BE2C (cell line): ENCODE data around the gene SLC16A8.

Source experiments
- DNase-seq: peaks from one replicate; pipeline ENCODE4 v3.0.0-alpha.2; 2020
- H3K27me3 ChIP-seq: fragments of 250-450 bp; sonication (Bioruptor Pico); 2 replicates; pipeline ENCODE4 v1.5.1; 2020; ENCODE audit warnings: mild to moderate bottlenecking
- H3K36me3 ChIP-seq: fragments of 250-450 bp; sonication (Bioruptor Pico); 2 replicates; pipeline ENCODE4 v1.5.1; 2020; ENCODE audit warnings: mild to moderate bottlenecking
- H3K4me1 ChIP-seq: fragments of 250-450 bp; sonication (Bioruptor Pico); 2 replicates; pipeline ENCODE4 v1.5.1; 2020
- H3K4me3 ChIP-seq: 2 replicates; pipeline ENCODE4 v1.5.1; 2011; ENCODE audit warnings: low read depth, low read length
- H3K9me3 ChIP-seq: fragments of 250-450 bp; sonication (Bioruptor Pico); 2 replicates; pipeline ENCODE4 v1.5.1; 2020
- CTCF ChIP-seq: IDR thresholded peaks from 2 replicates; pipeline ENCODE4 v1.5.1; 2012; ENCODE audit warnings: mild to moderate bottlenecking, low read depth, low read length

Gene SLC16A8

GRCh38 chr22:38115423-38116205 lies 31.6 kb upstream of the SLC16A8 start:
- Histone ChIP-seq H3K4me3 (no peak overlapping the region), H3K27me3 (no peaks in the 10 kb centered on the region), H3K4me1 (peaks cover 3% of the 10 kb centered on the region; the same call in 1 of the 2 replicates), H3K36me3 (no peaks in the 10 kb centered on the region), H3K9me3 (no peaks in the 10 kb centered on the region)
- DNase-seq = no peak
- no peak for TF ChIP-seq CTCF

- TF ChIP-seq CTCF = peak; percentile 95
- peak; percentile 94 for DNase-seq
- Histone ChIP-seq H3K4me1 (peaks cover 3% of the 10 kb centered on the region; the same call in 1 of the 2 replicates), H3K9me3 (no peaks in the 10 kb centered on the region), H3K4me3 (no peak overlapping the region), H3K27me3 (no peaks in the 10 kb centered on the region), H3K36me3 (no peaks in the 10 kb centered on the region)
Measured at GRCh38 chr22:38114484-38115398, 30.8 kb upstream of the SLC16A8 start.

- no peak for DNase-seq
- Histone ChIP-seq H3K27me3 (no peaks in the 10 kb centered on the region), H3K36me3 (no peaks in the 10 kb centered on the region), H3K4me3 (no peak overlapping the region), H3K9me3 (no peaks in the 10 kb centered on the region), H3K4me1 (peaks cover 3% of the 10 kb centered on the region; the same call in 1 of the 2 replicates)
- TF ChIP-seq CTCF = no peak
Measured at GRCh38 chr22:38112381-38112780, 28.4 kb upstream of the SLC16A8 start.

- no peaks in the 10 kb centered on the region for H3K9me3 ChIP-seq
- H3K4me1 ChIP-seq = peaks cover 3% of the 10 kb centered on the region; the same call in 1 of the 2 replicates
- DNase-seq = no peak
- no peak for TF ChIP-seq CTCF
- no peaks in the 10 kb centered on the region for H3K27me3 ChIP-seq
- H3K4me3 ChIP-seq = no peak overlapping the region
- no peaks in the 10 kb centered on the region for H3K36me3 ChIP-seq
Measured at GRCh38 chr22:38111925-38112355, 28.0 kb upstream of the SLC16A8 start.

GRCh38 chr22:38110863-38111852 lies 27.2 kb upstream of the SLC16A8 start:
- no peaks in the 10 kb centered on the region for H3K9me3 ChIP-seq
- H3K27me3 ChIP-seq = no peaks in the 10 kb centered on the region
- H3K4me1 ChIP-seq = peaks cover 3% of the 10 kb centered on the region; the same call in 1 of the 2 replicates
- no peak for DNase-seq
- H3K4me3 ChIP-seq = no peak overlapping the region
- no peaks in the 10 kb centered on the region for H3K36me3 ChIP-seq
- TF ChIP-seq CTCF = no peak
